IMR-90 (cell line): ENCODE data around the gene PXDC1.

Experiments used
- BHLHE40 ChIP-seq: fragments of 150-350 bp; IDR thresholded peaks from 2 replicates; pipeline ENCODE4 v1.6.1; 2016; ENCODE audit warnings: mild to moderate bottlenecking, low read depth, low read length
- CHD1 ChIP-seq: IDR thresholded peaks from 2 replicates; pipeline ENCODE4 v1.6.1; 2012; ENCODE audit warnings: low read depth, low read length, improper control_type of control experiment
- ELK1 ChIP-seq: fragments of 150-350 bp; IDR thresholded peaks from 2 replicates; pipeline ENCODE4 v1.6.1; 2016; ENCODE audit warnings: low read depth, mild to moderate bottlenecking, low read length, moderate library complexity, borderline replicate concordance
- MAFK ChIP-seq: IDR thresholded peaks from 2 replicates; pipeline ENCODE4 v1.6.1; 2012; ENCODE audit warnings: low read depth, low read length, improper control_type of control experiment
- POLR2A ChIP-seq: IDR thresholded peaks from 2 replicates; pipeline ENCODE4 v1.6.1; 2012; ENCODE audit warnings: mild to moderate bottlenecking, low read depth, low read length
- USF2 ChIP-seq: fragments of 150-350 bp; IDR thresholded peaks from 2 replicates; pipeline ENCODE4 v1.6.1; 2017; ENCODE audit warnings: mild to moderate bottlenecking, antibody characterized with exemption, low read length, low read depth
- TF ChIP-seq, protein P1 (sequence below): conservative IDR thresholded peaks from 2 replicates; pipeline ENCODE4 v1.5.1; 2012; ENCODE audit warnings: mild to moderate bottlenecking, low read depth, low read length, improper control_type of control experiment

DNA sequence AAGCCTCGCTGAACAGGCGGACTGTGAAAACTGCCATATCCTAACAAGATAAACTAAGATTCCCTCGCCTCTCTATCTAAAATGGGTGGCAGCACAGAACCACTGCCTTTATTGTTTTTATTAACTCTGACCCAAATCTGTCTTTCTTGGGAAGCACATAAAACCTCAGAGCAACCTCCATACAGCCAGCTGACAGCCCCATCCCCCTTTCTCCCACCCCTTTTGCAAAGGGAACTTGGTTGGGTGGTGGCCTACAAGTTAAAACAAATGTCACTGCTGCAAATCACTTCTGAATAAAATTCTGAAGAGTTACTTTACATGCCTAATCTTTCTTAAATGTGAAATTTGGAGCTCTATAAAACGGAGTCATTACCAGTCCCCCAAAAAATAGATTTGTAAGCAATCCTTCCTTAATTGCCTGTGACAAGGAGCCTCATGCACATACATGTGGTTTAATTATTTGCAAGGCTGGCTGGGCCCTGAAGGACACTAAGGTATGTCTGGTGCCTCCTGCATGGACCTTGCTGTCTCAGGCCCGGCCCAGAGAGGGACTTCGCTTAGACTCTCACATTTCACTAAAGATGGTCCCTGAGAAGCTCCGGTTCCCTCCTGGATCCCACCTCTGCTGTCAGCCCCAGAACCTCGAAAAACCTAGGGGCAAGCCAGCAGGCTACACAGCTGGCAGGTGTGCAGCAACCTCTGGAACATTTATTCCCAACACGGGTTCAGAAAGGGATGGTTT, 21.7 kb downstream of the PXDC1 start:
- TF ChIP-seq, protein P1, sequence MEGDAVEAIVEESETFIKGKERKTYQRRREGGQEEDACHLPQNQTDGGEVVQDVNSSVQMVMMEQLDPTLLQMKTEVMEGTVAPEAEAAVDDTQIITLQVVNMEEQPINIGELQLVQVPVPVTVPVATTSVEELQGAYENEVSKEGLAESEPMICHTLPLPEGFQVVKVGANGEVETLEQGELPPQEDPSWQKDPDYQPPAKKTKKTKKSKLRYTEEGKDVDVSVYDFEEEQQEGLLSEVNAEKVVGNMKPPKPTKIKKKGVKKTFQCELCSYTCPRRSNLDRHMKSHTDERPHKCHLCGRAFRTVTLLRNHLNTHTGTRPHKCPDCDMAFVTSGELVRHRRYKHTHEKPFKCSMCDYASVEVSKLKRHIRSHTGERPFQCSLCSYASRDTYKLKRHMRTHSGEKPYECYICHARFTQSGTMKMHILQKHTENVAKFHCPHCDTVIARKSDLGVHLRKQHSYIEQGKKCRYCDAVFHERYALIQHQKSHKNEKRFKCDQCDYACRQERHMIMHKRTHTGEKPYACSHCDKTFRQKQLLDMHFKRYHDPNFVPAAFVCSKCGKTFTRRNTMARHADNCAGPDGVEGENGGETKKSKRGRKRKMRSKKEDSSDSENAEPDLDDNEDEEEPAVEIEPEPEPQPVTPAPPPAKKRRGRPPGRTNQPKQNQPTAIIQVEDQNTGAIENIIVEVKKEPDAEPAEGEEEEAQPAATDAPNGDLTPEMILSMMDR: no peak
- no peak for TF ChIP-seq POLR2A
- no peak for TF ChIP-seq CHD1
- no peak for TF ChIP-seq ELK1
- no peak for TF ChIP-seq BHLHE40
- no peak for TF ChIP-seq USF2
- no peak for TF ChIP-seq MAFK
